GM18511 (cell line): ENCODE measurements around the gene MTARC1.

Source experiments
- ATAC-seq: cut with Tn5 transposase; IDR thresholded peaks from one replicate; pipeline ENCODE4 v1.9.1; 2021; ENCODE audit warnings: mild to moderate bottlenecking, moderate library complexity; ENCODE audit not compliant: unreplicated experiment

MTARC1 gene

DNA sequence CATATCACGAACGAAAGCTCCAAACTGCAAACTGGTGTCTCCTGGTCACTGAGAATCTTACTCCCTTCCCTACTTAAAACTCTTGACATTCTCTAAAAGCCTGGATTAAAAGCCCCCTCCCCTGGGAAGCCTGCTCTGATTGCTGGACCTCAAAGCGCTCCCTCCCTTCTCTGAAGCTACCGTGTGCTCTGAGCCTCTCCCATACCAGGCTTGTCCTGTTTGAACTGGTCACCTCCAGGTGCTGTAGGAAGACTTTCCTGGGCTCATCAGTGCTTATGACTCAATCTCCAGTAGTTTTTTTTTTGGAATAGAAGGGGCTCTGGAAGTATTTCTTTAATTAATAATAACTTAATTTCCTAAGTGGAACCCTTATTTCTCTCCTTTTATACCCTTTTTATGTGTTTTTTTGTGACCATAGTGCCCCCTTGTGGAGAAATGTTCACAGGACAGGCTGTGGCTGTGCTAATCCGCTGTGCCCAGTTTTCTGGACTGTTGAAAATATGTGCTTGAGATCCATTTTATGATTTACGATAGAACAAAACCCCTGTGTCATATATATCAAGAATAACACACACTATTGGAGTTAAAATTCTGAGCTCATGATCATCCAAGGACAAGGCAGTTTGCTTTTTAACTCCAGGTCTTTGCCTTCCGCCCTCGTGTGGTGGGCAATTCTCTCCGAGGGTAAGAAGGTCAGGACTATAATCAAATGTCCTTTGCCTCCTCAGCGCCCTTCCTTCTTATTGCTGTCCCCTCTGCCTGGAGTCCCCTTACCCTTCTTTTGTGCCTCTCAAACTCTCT is 16.9 kb downstream of the MTARC1 start:
- peak; percentile 71 for ATAC-seq

DNA sequence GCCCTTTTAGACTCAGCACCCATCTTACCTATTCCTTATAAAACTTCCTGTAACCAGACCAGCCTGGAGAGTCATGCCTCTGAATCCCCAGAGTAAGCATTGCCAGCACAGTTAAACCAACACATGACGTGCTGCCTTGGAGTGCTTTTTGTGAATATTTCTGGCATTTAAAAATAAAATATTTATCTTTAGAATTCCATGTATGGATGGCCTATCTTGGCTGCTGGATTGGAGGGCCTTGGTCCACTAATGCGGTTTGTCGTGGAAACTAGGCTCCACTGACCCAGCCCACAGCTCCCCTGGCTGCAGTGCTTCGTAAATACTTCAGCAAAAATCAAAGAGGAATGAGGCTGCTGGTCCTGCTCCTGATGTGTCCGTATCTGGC is 17.5 kb downstream of the MTARC1 start:
- no peak for ATAC-seq

DNA sequence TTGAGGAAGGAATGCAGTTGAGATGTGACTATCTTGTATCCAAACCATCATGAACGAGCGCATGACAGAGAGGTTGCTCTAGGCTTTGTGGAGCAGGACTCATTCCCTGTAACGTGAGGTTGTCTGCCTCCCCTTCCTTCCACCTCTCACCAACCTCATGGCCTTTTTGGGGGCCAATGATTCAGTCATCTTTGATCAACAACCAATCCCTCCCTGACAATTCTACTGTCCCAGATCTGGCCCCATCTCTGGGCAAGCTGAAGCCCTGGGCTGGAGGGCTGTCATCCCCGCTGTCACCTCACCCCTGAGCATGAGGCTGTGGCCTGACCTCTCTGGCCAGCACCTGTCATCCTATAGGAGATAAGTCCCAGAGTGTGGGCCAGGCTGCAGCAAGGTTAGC is 19.7 kb downstream of the MTARC1 start:
- no peak for ATAC-seq

DNA sequence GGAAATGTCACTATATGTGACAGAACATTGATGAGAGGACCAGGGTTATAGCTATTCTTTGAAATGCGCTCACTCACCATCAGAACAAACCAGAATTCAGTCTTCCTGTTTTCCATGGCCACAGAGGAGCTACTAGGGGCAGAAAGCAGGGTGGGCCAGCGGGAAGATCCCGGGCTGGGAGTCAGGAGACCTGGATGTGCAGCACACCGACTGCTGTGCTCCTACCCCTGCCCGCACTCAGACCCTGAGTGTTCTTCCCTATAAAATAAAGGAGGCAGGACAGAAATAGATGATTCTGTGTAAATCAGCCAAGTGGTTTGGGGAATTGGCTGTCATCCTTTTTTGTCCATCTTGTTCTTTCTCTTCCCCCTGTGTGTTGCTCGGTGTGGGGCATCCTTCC is 21.0 kb downstream of the MTARC1 start:
- no peak for ATAC-seq

DNA sequence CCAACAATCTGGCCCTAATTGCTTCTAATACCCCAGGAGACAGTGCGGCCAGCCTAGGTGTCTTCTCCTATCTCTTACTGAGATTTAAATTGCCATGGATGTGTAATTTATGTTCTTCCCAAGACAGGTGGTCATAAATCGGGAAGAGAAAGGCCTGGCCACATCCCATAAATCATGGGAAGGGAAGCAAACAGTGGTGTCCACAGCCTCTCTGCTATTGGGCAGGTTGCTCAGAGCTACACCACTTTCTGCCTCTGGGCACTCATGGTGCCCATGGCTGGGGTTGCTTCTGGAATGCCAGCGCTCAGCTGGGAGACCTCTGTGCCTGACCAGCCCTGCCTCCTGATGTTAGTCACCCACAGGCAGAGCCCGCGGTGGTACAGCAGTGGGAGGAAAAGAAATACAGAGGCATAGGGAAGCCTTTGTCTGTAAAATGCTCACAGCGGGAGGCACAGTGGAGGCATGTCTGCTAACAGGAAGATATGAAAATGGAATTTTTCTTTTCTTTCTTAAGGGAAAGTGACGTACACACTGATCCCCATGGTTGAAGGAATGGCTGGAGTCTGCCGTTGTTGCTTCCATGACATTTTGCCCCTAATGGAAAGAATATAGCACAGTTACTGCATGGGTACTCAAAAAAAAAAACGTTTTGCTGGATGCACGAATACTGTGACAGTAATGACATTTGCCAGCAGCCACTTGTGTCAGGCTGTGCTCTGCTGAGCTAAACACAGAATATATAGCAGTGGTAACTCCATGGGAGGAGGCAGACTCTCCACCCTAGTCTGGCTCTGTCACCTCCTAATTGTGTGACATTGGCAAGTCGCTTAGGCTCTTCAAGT is 21.9 kb downstream of the MTARC1 start:
- ATAC-seq = no peak

DNA sequence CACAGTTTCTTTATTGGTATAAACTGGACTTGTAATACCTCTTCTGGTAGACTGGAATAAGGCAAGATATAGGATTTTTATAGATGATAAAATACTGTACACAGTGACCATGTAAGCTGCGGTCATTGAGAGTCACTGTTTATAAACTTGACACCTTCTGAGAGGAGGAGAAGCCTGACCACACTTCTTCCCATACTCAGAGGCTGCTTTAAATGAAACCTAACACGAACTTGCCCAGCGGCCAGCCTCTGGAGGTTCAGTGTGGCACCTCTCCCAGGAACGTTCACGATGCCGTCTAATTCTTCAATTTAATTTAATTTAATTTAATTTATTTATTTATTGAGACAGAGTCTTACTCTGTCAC is 22.5 kb downstream of the MTARC1 start:
- ATAC-seq = no peak

DNA sequence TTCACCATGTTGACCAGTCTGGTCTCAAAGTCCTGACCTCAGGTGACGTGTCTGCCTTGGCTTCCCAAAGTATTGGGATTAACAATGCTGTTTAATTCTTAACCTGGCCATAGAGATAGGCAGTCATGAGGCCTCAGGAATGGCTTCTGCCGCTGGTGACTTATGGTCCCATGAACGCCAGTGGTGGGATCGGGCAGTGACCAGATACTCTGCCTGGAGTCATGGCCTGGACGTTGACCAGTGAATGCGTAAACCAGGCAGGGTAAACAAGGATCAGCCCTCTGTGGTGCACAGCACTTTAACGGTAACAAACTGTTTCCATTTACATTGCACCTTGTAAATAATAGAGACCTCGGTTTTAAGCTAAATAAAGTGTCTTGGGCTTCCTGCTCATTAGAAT is 23.0 kb downstream of the MTARC1 start:
- ATAC-seq = peak; percentile 2

DNA sequence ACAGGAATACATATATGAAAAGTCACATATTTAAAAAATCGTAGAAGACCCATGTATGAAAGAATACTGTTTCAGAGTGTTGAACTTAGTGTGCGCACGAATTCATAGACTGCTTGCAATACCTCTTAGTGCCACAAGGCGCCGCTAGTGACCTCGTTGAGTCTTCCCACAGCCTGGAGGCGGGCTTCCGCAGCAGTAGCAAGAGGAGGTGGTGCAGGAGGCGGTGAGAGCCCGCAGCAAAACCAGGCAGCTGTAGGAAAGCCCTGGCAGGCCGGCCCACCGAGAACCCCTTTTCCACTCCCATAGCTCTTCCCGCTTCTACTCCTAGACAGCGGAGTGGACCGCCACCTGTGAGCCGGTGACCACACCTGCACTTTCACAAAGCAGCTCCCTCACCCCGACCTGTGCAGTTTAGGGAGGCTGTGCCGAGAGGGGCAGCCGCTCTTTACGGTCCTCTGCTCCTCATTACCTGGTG is 23.5 kb downstream of the MTARC1 start:
- ATAC-seq = peak; percentile 96

DNA sequence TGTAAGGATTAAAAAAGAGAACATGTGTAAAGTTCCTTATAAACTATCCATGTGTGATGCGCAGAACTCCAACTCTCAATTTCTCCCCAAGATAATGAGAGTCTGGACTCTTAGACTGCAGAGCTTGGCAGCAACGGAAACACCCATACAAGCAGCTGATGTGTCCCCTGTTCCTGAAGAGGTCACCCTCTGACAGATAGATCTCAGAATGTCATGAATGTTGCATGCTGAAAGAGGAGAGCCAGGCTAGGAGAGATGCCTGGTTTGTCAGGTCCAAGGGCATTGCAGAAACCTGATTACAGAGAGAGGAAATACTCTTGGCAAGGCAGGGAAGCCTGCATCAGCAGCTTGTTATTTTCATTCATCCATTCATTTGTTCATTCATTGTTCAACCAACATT is 24.2 kb downstream of the MTARC1 start:
- ATAC-seq = no peak

DNA sequence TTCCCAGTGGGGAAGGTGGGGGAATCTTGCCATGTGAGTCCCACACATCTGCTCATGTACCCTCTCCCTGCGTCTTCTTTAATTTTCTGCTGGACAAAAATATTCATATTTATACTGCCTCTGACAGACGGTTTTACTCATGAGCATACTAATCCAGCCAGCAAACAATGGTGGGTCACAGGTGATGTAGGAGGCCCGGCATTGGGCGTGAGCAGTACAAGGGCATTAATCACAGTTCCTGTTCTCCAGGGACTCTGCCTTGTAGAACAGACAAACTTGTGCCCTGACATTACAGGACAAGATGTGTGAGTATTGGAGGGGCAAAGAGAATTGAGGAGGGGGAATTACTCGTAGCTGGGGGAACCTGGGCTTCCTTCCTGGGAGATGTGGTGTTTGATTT is 25.0 kb downstream of the MTARC1 start:
- no peak for ATAC-seq

DNA sequence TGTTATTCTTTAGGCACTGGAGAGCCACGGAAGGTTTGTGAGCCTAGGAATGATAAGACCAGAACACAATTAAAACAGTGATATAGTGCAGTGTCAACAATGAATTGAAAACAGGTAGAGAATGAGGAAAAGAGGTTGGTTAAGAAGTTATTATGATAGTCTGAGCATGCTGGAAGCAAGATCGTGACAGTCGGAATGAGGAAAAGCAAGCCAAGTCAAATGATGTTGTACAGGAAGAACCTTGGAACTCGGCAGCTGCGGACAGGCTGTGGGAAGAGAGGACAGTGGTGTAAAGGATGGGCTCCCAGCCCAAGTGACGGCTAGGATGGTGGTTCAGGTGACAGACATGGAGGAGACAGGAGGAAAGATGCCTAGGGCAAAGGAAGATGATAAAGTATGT is 25.6 kb downstream of the MTARC1 start:
- no peak for ATAC-seq

DNA sequence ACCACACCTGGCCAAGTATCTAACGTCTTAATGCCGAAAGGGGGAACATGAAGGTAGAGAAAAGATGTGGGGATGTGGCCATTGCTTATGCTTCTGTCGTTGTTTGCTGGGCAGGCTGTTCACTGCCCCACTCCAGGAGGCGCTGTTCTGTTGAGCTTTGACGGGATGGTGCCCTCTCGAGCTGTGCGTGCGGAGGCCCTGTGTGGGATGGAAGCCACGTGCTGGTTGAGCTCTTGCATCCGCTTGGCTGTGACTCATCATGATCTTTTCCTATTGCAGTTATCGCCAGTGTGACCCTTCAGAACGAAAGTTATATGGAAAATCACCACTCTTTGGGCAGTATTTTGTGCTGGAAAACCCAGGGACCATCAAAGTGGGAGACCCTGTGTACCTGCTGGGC is 26.3 kb downstream of the MTARC1 start:
- ATAC-seq = no peak

DNA sequence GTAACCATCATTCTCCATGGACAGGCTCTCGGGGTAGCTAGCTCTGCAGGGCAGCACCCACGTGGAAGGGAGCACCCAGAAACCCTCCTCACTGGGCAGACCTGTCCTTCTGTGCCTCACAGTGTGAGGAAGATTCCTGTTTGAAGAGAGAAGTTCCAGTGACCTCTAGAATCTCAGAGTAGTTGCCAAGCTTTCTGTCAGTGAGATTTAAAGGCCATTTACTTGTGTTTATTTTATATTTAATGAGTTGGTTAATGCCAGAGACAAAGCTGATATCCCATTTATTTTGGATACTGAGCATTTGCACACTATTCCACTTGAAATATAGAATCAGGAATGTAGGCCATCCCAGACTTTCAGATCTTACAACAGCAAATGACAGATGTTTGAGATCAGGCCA is 28.7 kb downstream of the MTARC1 start:
- ATAC-seq = no peak

DNA sequence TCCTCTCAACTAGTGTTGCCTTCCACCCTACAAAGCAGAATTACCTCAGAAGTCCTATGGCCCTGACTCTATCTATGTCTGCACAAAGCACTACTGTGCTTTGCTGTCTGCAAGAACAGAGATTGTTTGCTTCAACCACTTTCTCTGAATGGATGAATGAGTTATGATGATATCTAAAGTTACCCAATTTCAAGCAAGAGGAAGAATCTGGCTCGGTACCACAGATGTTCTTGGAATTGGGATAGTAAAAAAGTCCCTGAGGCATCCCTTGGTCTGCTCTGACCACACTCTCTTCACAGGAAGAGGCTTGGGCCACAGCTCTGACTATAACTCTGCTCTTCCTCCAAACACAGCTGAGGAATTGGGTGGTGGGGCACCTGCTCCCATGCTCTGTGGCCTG is 31.2 kb downstream of the MTARC1 start:
- ATAC-seq = no peak

DNA sequence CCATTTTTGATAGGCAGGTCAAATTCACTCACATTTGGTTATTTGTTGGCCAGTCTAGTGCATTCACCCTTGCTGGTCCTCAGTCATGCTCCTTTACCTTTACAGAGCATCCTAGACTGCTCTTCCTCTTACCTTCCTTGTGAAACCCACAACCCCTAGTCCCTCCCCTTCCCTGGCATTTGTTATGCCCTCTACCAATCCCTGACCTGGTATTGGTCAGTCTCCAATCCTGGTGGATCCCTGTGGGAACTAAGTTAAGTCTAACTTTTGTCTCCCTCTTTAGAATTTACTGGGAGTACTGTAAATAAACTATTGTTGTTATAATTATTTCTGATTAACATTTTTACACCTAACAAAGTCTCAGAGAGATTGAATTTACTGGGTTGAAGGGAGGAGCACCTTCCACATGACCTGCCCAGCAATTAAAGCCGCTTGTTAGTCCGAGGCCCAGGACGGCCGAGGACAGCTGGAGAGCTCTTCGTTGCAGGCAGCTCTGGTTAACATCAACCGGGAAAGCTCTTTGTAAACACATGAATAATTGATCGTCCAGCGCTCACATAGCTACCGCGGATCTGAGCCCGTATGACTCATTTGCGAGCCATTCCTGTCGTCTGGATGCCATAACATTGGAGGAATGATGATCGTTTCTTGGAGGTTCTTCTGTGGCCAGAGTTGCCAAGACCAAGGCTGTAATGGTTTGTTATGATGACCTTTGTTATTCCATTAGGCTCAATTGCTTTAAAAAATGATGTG is 31.9 kb downstream of the MTARC1 start:
- ATAC-seq = no peak

DNA sequence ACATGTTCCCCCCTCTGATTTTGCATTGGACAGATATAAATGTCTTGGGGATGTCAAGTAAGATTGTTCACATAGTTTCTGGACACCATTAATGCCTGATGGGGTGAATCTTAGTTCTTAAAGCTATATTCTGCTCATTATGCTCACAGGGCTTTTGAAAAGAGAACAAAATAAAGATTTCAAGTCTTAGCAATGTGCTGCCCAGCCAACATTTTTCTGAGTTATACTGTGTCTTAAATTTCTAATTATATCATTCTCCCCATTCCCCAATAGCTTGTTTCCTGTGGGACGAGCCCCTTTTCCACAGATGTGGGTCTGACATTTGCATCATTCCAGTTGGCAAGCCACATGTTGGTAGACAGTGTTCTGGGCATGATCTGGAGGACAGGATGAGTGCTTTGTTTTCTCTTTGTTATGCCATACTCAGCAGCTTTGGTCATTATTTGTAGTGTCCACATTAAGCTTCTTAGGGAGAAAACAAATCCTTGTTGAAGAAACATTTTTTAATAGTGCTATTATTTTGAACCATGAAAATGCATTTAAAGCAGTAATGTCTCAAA is 32.8 kb downstream of the MTARC1 start:
- no peak for ATAC-seq

DNA sequence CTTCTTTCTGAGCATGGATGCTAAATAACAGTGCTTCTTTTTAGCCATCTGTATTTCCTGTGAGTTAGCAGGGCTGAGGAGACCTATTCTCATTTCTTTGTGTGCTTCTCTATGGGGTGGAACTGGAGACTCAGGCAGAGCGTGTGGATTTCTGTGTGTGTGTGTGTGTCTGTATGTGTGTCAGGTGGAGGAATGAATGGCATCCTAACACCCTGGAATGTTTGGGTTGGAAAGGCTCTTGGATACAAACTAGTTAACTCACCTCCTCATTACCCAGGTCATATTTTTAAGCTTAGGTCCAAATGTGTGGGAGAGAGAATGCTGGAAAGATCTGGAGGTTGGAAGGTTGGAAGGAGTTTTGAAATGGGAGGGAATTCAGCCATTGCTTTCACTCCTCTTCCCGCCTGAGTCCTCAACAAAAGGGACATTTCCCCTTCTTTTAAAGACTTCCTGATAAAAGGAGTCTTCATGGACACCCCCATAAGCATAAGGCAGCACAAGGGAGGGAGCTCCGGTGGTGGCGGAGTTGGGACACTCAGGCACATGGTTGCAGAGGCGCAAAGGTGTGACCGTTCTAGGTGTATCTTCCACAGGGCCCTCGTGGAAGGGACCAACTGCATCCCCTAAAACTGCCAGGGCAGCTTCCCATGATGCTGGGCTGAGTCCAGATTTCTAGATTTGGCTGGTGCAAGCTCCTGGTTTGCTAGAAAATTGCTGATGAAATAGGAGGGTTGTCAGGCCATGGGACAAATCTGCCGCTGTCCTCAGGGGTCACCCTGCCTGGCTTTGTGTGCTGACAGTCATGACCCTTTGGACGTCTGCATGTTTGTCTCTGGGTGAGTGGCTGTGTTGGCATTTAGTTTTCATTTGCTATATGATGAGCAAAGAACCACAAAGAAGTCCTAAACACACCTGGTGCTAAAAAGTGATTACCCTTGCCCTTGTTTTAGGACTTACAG is 37.6 kb downstream of the MTARC1 start:
- ATAC-seq = no peak

DNA sequence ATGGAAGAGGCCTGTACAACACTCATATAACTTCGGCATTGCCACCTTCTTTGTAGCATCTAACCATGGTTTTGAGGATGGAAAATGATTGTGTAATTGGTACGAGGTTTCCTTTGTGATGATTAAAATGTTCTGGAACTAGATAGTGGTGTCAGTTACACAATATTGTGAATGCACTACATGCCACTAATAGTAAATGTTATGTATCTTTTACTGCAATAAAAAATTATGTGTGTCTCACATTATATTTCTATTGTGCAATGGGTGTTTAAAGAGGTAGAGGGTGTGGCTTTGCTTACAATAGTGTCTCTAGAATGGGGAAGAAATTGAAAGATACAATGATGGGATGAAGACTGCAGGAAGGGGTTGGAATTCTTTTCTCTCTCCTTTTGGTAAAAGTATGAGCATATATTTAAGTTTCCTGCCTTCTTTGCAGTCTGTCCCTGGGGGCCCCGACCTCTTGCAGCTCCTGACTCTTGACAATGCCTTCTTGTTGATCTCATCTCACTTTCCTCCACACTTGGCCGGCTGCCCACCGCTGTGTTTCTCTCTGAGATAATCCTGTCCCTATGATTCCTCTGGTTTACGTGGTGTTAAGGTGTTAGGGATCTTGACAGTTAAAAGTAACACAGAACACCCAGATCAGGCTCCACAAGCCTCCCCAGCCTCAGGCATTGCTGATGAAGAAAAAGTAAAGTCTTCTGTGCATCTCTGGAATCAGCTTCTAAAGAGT is 39.3 kb downstream of the MTARC1 start:
- ATAC-seq = no peak

DNA sequence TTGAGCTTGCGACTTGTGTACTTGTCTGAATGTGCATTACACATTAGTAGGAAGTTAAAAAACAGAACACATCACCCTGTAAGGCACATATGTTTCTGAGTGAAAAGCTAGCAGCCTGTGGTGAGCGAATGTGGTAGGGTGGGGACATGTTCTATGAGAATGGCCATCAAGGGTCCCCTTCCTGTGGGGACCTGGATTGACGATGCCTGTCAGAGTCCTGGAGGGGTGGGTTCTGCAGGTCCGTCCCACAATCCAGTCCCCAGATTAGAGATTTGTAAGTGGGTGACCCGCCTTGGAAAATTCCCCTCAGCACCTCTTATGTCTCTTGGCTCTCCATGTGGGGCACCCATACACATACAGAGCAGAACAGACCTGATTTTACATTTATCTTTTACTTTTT is 40.0 kb downstream of the MTARC1 start:
- no peak for ATAC-seq
